ENCODE data around the gene ZG16.

The ZG16 gene

GRCh38 chr16:29815793-29816693 lies 38.0 kb downstream of the ZG16 start, which contains the start of gene PAGR1:
PAGR1 (plus strand) TSS chr16:29816152; CDS start chr16:29816526, 374 bp downstream.
- H3K9me3 ChIP-seq (ENCODE audit: control insufficient read depth, low read length), result no peaks in the 10 kb centered on the region
- H3K4me3 ChIP-seq (ENCODE audit: low read length), result peak within 1 kb of the TSS; percentile 92
- H3K4me1 ChIP-seq (ENCODE audit: control insufficient read depth, insufficient read depth, low read length), result peaks cover 50% of the 10 kb centered on the region
- H3K36me3 ChIP-seq (ENCODE audit: control insufficient read depth, insufficient read depth, low read length), result no peaks in the 10 kb centered on the region
- peaks cover 22% of the 10 kb centered on the region for H3K27me3 ChIP-seq (ENCODE audit: control insufficient read depth, insufficient read depth, low read length)
- peak within 1 kb of the TSS; percentile 70 for H3K9ac ChIP-seq (ENCODE audit: low read length)

- H3K9me3 ChIP-seq (ENCODE audit: control insufficient read depth, low read length), result no peaks in the 10 kb centered on the region
- H3K27me3 ChIP-seq (ENCODE audit: control insufficient read depth, insufficient read depth, low read length), result peaks cover 22% of the 10 kb centered on the region
- no peaks in the 10 kb centered on the region for H3K36me3 ChIP-seq (ENCODE audit: control insufficient read depth, insufficient read depth, low read length)
- peak overlapping the region; percentile 70 for H3K9ac ChIP-seq (ENCODE audit: low read length)
- H3K4me3 ChIP-seq (ENCODE audit: low read length), result peak overlapping the region; percentile 92
- peaks cover 47% of the 10 kb centered on the region for H3K4me1 ChIP-seq (ENCODE audit: control insufficient read depth, insufficient read depth, low read length)
These were observed 38.8 kb downstream of the ZG16 start for GRCh38 chr16:29816694-29817441.

- peaks cover 52% of the 10 kb centered on the region for H3K4me1 ChIP-seq (ENCODE audit: control insufficient read depth, insufficient read depth, low read length)
- no peak overlapping the region for H3K9ac ChIP-seq (ENCODE audit: low read length)
These were observed 40.0 kb downstream of the ZG16 start for GRCh38 chr16:29818082-29818481.

GRCh38 chr16:29819506-29819905 lies 41.5 kb downstream of the ZG16 start:
- H3K9me3 ChIP-seq (ENCODE audit: control insufficient read depth, low read length), result no peaks in the 10 kb centered on the region
- H3K4me3 ChIP-seq (ENCODE audit: low read length), result peak overlapping the region; percentile 79
- no peaks in the 10 kb centered on the region for H3K36me3 ChIP-seq (ENCODE audit: control insufficient read depth, insufficient read depth, low read length)
- H3K27me3 ChIP-seq (ENCODE audit: control insufficient read depth, insufficient read depth, low read length), result no peaks in the 10 kb centered on the region
- peaks cover 63% of the 10 kb centered on the region for H3K4me1 ChIP-seq (ENCODE audit: control insufficient read depth, insufficient read depth, low read length)
- H3K9ac ChIP-seq (ENCODE audit: low read length), result peak overlapping the region; percentile 76

More at GRCh38 chr16:29818082-29818481, 40.0 kb downstream of the ZG16 start:
- Histone ChIP-seq H3K27me3 (ENCODE audit: control insufficient read depth, insufficient read depth, low read length) (peaks cover 12% of the 10 kb centered on the region), H3K36me3 (ENCODE audit: control insufficient read depth, insufficient read depth, low read length) (no peaks in the 10 kb centered on the region), H3K4me3 (ENCODE audit: low read length) (no peak overlapping the region), H3K9me3 (ENCODE audit: control insufficient read depth, low read length) (no peaks in the 10 kb centered on the region)

GRCh38 chr16:29820271-29820701 lies 42.2 kb downstream of the ZG16 start, which contains the start of gene MVP:
MVP (plus strand) TSS chr16:29820462; CDS start chr16:29830550, 10,088 bp downstream.
- Histone ChIP-seq H3K4me3 (ENCODE audit: low read length) (peak within 1 kb of the TSS; percentile 79), H3K9me3 (ENCODE audit: control insufficient read depth, low read length) (no peaks in the 10 kb centered on the region), H3K27me3 (ENCODE audit: control insufficient read depth, insufficient read depth, low read length) (no peaks in the 10 kb centered on the region), H3K4me1 (ENCODE audit: control insufficient read depth, insufficient read depth, low read length) (peaks cover 63% of the 10 kb centered on the region), H3K9ac (ENCODE audit: low read length) (peak within 1 kb of the TSS; percentile 76), H3K36me3 (ENCODE audit: control insufficient read depth, insufficient read depth, low read length) (no peaks in the 10 kb centered on the region)

- Histone ChIP-seq H3K36me3 (ENCODE audit: control insufficient read depth, insufficient read depth, low read length) (no peaks in the 10 kb centered on the region), H3K9ac (ENCODE audit: low read length) (peak overlapping the region; percentile 76), H3K4me1 (ENCODE audit: control insufficient read depth, insufficient read depth, low read length) (peaks cover 69% of the 10 kb centered on the region), H3K9me3 (ENCODE audit: control insufficient read depth, low read length) (no peaks in the 10 kb centered on the region), H3K4me3 (ENCODE audit: low read length) (peak overlapping the region; percentile 79), H3K27me3 (ENCODE audit: control insufficient read depth, insufficient read depth, low read length) (no peaks in the 10 kb centered on the region)
These were observed 42.9 kb downstream of the ZG16 start for GRCh38 chr16:29820730-29821642.

- no peaks in the 10 kb centered on the region for H3K36me3 ChIP-seq (ENCODE audit: control insufficient read depth, insufficient read depth, low read length)
- H3K9me3 ChIP-seq (ENCODE audit: control insufficient read depth, low read length), result no peaks in the 10 kb centered on the region
- peaks cover 74% of the 10 kb centered on the region for H3K4me1 ChIP-seq (ENCODE audit: control insufficient read depth, insufficient read depth, low read length)
- H3K9ac ChIP-seq (ENCODE audit: low read length), result peak overlapping the region; percentile 76
- peak overlapping the region; percentile 79 for H3K4me3 ChIP-seq (ENCODE audit: low read length)
- no peaks in the 10 kb centered on the region for H3K27me3 ChIP-seq (ENCODE audit: control insufficient read depth, insufficient read depth, low read length)
These were observed 43.6 kb downstream of the ZG16 start for GRCh38 chr16:29821643-29822115.

GRCh38 chr16:29824589-29825144 lies 46.6 kb downstream of the ZG16 start:
- Histone ChIP-seq H3K4me3 (ENCODE audit: low read length) (no peak overlapping the region), H3K4me1 (ENCODE audit: control insufficient read depth, insufficient read depth, low read length) (peaks cover 59% of the 10 kb centered on the region), H3K27me3 (ENCODE audit: control insufficient read depth, insufficient read depth, low read length) (no peaks in the 10 kb centered on the region), H3K36me3 (ENCODE audit: control insufficient read depth, insufficient read depth, low read length) (no peaks in the 10 kb centered on the region), H3K9ac (ENCODE audit: low read length) (peak overlapping the region; percentile 48), H3K9me3 (ENCODE audit: control insufficient read depth, low read length) (no peaks in the 10 kb centered on the region)

- H3K4me3 ChIP-seq (ENCODE audit: low read length), result no peak overlapping the region
- no peaks in the 10 kb centered on the region for H3K9me3 ChIP-seq (ENCODE audit: control insufficient read depth, low read length)
- H3K4me1 ChIP-seq (ENCODE audit: control insufficient read depth, insufficient read depth, low read length), result peaks cover 59% of the 10 kb centered on the region
- no peaks in the 10 kb centered on the region for H3K27me3 ChIP-seq (ENCODE audit: control insufficient read depth, insufficient read depth, low read length)
- H3K9ac ChIP-seq (ENCODE audit: low read length), result peak overlapping the region; percentile 48
- peaks cover 4% of the 10 kb centered on the region for H3K36me3 ChIP-seq (ENCODE audit: control insufficient read depth, insufficient read depth, low read length)
These were observed 47.3 kb downstream of the ZG16 start for GRCh38 chr16:29825145-29826044.

GRCh38 chr16:29826342-29826695 lies 48.3 kb downstream of the ZG16 start:
- peaks cover 10% of the 10 kb centered on the region for H3K36me3 ChIP-seq (ENCODE audit: control insufficient read depth, insufficient read depth, low read length)
- no peak overlapping the region for H3K4me3 ChIP-seq (ENCODE audit: low read length)
- no peaks in the 10 kb centered on the region for H3K9me3 ChIP-seq (ENCODE audit: control insufficient read depth, low read length)
- H3K27me3 ChIP-seq (ENCODE audit: control insufficient read depth, insufficient read depth, low read length), result no peaks in the 10 kb centered on the region
- H3K4me1 ChIP-seq (ENCODE audit: control insufficient read depth, insufficient read depth, low read length), result peaks cover 59% of the 10 kb centered on the region
- no peak overlapping the region for H3K9ac ChIP-seq (ENCODE audit: low read length)
